ENCODE data around the gene PGAM5. TPM values are rescaled to one million over a fixed set of nuclear protein-coding genes. Genes with fewer than 3 reads are reported as not detected.

PGAM5 gene
- total RNA-seq, 1 donor from 2014 or later, result 41.2 TPM

DNA sequence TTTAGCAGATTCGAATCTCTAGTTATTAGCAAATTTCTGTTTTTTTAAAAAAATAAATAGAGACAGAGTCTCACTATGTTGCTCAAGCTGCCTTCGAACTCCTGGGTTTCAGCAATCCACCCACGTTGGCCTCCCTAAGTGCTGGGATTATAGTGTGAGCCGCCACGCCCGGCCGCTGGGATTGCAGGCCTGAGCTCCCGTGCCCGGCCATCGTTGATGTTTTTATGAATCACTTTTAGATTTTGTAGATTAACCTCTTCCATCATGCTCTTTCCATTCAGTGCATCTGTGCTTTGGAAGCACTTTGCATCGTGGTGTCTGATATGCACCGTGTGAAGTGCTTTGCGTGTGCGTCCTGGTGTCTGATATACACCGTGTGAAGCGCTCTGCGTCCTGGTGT lies 20.9 kb downstream of the PGAM5 start:
- intact Hi-C loops (cut with DNase I), result no loop called here
- Histone ChIP-seq H3K36me3 (peaks cover 89 to 96% of the 10 kb centered on the region in 2 donors), H3K27ac (no peak overlapping the region), H3K4me3 (no peak overlapping the region), H3K9me3 (no peaks in the 10 kb centered on the region), H3K4me1 (no peaks in the 10 kb centered on the region), H3K27me3 (no peaks in the 10 kb centered on the region)
- DNase-seq (ENCODE audit: low spot score in 2 of 2), result no peak
- TF ChIP-seq, protein P1, sequence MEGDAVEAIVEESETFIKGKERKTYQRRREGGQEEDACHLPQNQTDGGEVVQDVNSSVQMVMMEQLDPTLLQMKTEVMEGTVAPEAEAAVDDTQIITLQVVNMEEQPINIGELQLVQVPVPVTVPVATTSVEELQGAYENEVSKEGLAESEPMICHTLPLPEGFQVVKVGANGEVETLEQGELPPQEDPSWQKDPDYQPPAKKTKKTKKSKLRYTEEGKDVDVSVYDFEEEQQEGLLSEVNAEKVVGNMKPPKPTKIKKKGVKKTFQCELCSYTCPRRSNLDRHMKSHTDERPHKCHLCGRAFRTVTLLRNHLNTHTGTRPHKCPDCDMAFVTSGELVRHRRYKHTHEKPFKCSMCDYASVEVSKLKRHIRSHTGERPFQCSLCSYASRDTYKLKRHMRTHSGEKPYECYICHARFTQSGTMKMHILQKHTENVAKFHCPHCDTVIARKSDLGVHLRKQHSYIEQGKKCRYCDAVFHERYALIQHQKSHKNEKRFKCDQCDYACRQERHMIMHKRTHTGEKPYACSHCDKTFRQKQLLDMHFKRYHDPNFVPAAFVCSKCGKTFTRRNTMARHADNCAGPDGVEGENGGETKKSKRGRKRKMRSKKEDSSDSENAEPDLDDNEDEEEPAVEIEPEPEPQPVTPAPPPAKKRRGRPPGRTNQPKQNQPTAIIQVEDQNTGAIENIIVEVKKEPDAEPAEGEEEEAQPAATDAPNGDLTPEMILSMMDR (IDR thresholded peaks at IDR 0.05), result no peak

- TF ChIP-seq, protein P1 (IDR thresholded peaks at IDR 0.05), result no peak
- Histone ChIP-seq H3K27me3 (no peaks in the 10 kb centered on the region), H3K36me3 (peaks cover 83 to 95% of the 10 kb centered on the region in 2 donors), H3K4me1 (no peaks in the 10 kb centered on the region), H3K4me3 (no peak overlapping the region), H3K9me3 (no peaks in the 10 kb centered on the region), H3K27ac (no peak overlapping the region)
- intact Hi-C loops (cut with DNase I), result no loop called here
- DNase-seq (ENCODE audit: low spot score in 2 of 2), result no peak
These were observed 23.6 kb downstream of the PGAM5 start for GRCh38 chr12:132734206-132734605.

DNA sequence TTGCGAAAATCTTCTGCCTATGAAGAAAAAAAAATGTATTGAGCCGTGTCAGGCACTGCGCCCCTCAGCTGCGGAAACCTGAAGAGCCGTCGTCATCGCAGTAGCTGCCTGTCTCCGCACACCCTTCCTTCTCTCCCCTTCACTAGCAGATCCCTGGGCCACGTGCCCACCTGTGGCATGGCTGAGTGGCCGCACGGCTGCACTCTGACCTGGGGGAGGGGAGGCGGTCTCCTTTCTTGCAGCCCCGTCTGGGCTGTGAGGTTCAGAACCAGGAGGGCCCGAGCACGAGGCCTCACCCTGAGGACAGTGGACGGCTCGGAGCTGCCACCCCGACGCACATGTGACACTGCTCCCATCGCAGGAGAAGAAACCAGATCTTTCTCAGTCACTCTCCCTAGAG lies 24.9 kb downstream of the PGAM5 start:
- no peaks in the 10 kb centered on the region for H3K27me3 ChIP-seq
- H3K36me3 ChIP-seq, result peaks cover 95 to 97% of the 10 kb centered on the region in 2 donors
- no peaks in the 10 kb centered on the region for H3K4me1 ChIP-seq
- no peak overlapping the region for H3K27ac ChIP-seq
- no peaks in the 10 kb centered on the region for H3K9me3 ChIP-seq
- TF ChIP-seq, protein P1 (IDR thresholded peaks at IDR 0.05), result no peak
- H3K4me3 ChIP-seq, result no peak overlapping the region
- DNase-seq (ENCODE audit: low spot score in 2 of 2), result no peak
- intact Hi-C loops (cut with DNase I), result no loop called here

- Histone ChIP-seq H3K9me3 (no peaks in the 10 kb centered on the region), H3K4me3 (no peak overlapping the region), H3K27me3 (no peaks in the 10 kb centered on the region), H3K27ac (no peak overlapping the region), H3K4me1 (no peaks in the 10 kb centered on the region), H3K36me3 (peaks cover 95 to 97% of the 10 kb centered on the region in 2 donors)
- intact Hi-C loops (cut with DNase I), result no loop called here
- TF ChIP-seq, protein P1 (IDR thresholded peaks at IDR 0.05), result no peak
- DNase-seq (ENCODE audit: low spot score in 2 of 2), result no peak
These were observed 25.7 kb downstream of the PGAM5 start for GRCh38 chr12:132736378-132736777.

DNA sequence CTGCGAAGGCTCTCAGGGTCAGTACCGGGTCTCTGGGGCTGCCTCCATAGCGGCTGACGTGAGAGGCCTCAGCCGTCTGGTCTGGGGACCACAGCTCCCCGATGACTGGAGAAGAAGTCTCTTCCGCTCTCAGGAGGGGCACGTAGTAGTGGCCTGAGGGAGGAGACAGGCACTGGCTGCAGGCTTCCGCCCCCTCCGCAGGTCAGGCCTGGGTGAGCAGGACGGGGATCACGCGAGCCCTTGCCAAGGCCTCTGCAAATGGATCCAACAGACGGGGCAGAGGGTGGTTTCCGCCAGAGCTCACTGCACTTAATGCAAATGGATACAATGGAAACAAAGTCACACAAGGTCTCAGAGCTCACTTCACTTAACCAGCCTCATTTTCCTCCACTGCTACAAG lies 26.3 kb downstream of the PGAM5 start:
- Histone ChIP-seq H3K36me3 (peaks cover 91 to 97% of the 10 kb centered on the region in 2 donors), H3K9me3 (no peaks in the 10 kb centered on the region), H3K4me3 (no peak overlapping the region), H3K27me3 (no peaks in the 10 kb centered on the region), H3K4me1 (no peaks in the 10 kb centered on the region), H3K27ac (no peak overlapping the region)
- TF ChIP-seq, protein P1 (IDR thresholded peaks at IDR 0.05), result no peak
- DNase-seq (ENCODE audit: low spot score in 2 of 2), result no peak
- intact Hi-C loops (cut with DNase I), result no loop called here
